Testis (tissue), 2 donors: ENCODE measurements around the gene TTC17.

Experiments
- POLR2A ChIP-seq: fragments of 450-650 bp; IDR thresholded peaks from one replicate; pipeline ENCODE4 v1.6.1; 2017; ENCODE audit warnings: antibody characterized with exemption, mild to moderate bottlenecking, moderate library complexity
- TF ChIP-seq, protein P1 (sequence below), 3 experiments: fragments of 450-650 bp in 2 of 3; fragments of 200-600 bp in 1 of 3; sonication (generic) in 1 of 3; IDR thresholded peaks; one replicate each; pipeline ENCODE4 v1.5.1; 2016 to 2019; ENCODE audit warnings: antibody characterized with exemption in 3 of 3, mild to moderate bottlenecking in 2 of 3, moderate library complexity in 1 of 3

DNA sequence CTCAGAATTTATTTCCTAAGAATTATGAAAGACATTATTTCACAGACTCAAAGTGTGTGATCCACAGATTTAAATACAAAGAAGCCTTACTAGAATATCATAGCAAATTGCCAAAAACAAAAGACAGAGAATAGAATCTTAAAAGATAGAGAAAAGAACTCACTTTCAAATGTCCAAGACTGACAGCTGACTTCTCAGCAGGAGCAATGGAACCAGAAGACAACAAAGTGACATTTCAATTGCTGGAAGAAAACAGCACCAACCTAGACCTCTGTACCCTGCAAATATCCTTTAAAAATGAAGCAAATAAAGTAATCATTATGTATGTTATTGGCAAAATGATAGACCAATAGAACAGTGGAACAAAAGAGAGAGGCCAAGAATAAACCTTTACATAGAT is 109.2 kb downstream of the TTC17 start:
- TF ChIP-seq, protein P1, sequence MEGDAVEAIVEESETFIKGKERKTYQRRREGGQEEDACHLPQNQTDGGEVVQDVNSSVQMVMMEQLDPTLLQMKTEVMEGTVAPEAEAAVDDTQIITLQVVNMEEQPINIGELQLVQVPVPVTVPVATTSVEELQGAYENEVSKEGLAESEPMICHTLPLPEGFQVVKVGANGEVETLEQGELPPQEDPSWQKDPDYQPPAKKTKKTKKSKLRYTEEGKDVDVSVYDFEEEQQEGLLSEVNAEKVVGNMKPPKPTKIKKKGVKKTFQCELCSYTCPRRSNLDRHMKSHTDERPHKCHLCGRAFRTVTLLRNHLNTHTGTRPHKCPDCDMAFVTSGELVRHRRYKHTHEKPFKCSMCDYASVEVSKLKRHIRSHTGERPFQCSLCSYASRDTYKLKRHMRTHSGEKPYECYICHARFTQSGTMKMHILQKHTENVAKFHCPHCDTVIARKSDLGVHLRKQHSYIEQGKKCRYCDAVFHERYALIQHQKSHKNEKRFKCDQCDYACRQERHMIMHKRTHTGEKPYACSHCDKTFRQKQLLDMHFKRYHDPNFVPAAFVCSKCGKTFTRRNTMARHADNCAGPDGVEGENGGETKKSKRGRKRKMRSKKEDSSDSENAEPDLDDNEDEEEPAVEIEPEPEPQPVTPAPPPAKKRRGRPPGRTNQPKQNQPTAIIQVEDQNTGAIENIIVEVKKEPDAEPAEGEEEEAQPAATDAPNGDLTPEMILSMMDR (IDR thresholded peaks at IDR 0.05) = no peak
- TF ChIP-seq POLR2A = no peak
